Astrocyte (in vitro differentiated cells and primary cell): Measurements from ENCODE around the gene PIGB. TPM values are rescaled to one million over a fixed set of nuclear protein-coding genes. Genes with fewer than 3 reads are reported as not detected.
A peak's percentile ranks its signal among the peaks of the same experiment; 100 is the strongest.

ENCODE experiments used
- DNase-seq: peaks from one replicate; pipeline ENCODE4 v3.0.0-alpha.2; 2010; ENCODE audit warnings: low read depth
- FAIRE-seq: peaks from 2 replicates; lab custom pipeline; 2011; peaks lifted over from hg19 to GRCh38; lab: Jason Lieb, UNC
- H2AFZ ChIP-seq: 2 replicates; pipeline ENCODE4 v1.6.0; 2012; ENCODE audit warnings: low read depth, low read length, inconsistent platforms
- H3K27ac ChIP-seq: 2 replicates; pipeline ENCODE4 v1.5.1; 2011; ENCODE audit warnings: low read depth, low read length, inconsistent platforms
- H3K27me3 ChIP-seq: 2 replicates; pipeline ENCODE4 v1.6.0; 2011; ENCODE audit warnings: low read length, inconsistent platforms; ENCODE audit not compliant: insufficient read depth
- H3K36me3 ChIP-seq: 2 replicates; pipeline ENCODE4 v1.5.1; 2011; ENCODE audit warnings: low read length, inconsistent platforms; ENCODE audit not compliant: insufficient read depth
- H3K4me1 ChIP-seq: 2 replicates; pipeline ENCODE4 v1.5.1; 2011; ENCODE audit warnings: low read length, inconsistent platforms; ENCODE audit not compliant: insufficient read depth
- H3K4me2 ChIP-seq: 2 replicates; pipeline ENCODE4 v1.6.0; 2012; ENCODE audit warnings: low read length, inconsistent platforms
- H3K4me3 ChIP-seq: 2 replicates; pipeline ENCODE4 v1.5.1; 2011; ENCODE audit warnings: low read depth, mild to moderate bottlenecking, low read length, inconsistent platforms; ENCODE audit not compliant: insufficient read depth
- H3K79me2 ChIP-seq: 2 replicates; pipeline ENCODE4 v1.6.0; 2012; ENCODE audit warnings: mild to moderate bottlenecking, low read length, inconsistent platforms; ENCODE audit not compliant: insufficient read depth
- H3K9ac ChIP-seq: 2 replicates; pipeline ENCODE4 v1.6.0; 2012; ENCODE audit warnings: mild to moderate bottlenecking, low read length, inconsistent platforms
- H3K9me3 ChIP-seq: 2 replicates; pipeline ENCODE4 v1.5.1; 2012; ENCODE audit warnings: low read depth, mild to moderate bottlenecking, low read length, inconsistent platforms; ENCODE audit not compliant: insufficient read depth
- H4K20me1 ChIP-seq: 2 replicates; pipeline ENCODE4 v1.6.0; 2012; ENCODE audit warnings: low read length, inconsistent platforms; ENCODE audit not compliant: insufficient read depth
- H3K27ac Mint-ChIP-seq: one replicate; pipeline ENCODE4 v1.8.0; 2021; ENCODE audit warnings: mild to moderate bottlenecking, mixed read lengths; ENCODE audit not compliant: unreplicated experiment
- H3K27me3 Mint-ChIP-seq: one replicate; pipeline ENCODE4 v1.8.0; 2021; ENCODE audit warnings: low read depth, mixed read lengths; ENCODE audit not compliant: unreplicated experiment
- H3K36me3 Mint-ChIP-seq: one replicate; pipeline ENCODE4 v1.8.0; 2021; ENCODE audit warnings: low read depth, mixed read lengths; ENCODE audit not compliant: unreplicated experiment
- H3K4me1 Mint-ChIP-seq: one replicate; pipeline ENCODE4 v1.8.0; 2021; ENCODE audit warnings: low read depth, mixed read lengths; ENCODE audit not compliant: unreplicated experiment
- H3K4me3 Mint-ChIP-seq: one replicate; pipeline ENCODE4 v1.8.0; 2021; ENCODE audit warnings: mild to moderate bottlenecking, moderate library complexity, mixed read lengths; ENCODE audit not compliant: unreplicated experiment
- H3K9me3 Mint-ChIP-seq: one replicate; pipeline ENCODE4 v1.8.0; 2021; ENCODE audit warnings: mild to moderate bottlenecking, mixed read lengths; ENCODE audit not compliant: unreplicated experiment
- CTCF ChIP-seq: IDR thresholded peaks from 2 replicates; pipeline ENCODE4 v1.5.1; 2011; ENCODE audit warnings: low read depth, mild to moderate bottlenecking, inconsistent platforms, low read length, moderate library complexity; ENCODE audit not compliant: insufficient read depth
- EZH2 ChIP-seq: IDR thresholded peaks from 2 replicates; pipeline ENCODE4 v1.6.1; 2012; ENCODE audit warnings: mild to moderate bottlenecking, low read length, inconsistent platforms; ENCODE audit not compliant: insufficient read depth
- total RNA-seq: library from RNA; stranded (reverse); gene quantifications from 2 replicates; pipeline ENCODE4 v1.2.1, GENCODE V29; 2021

The PIGB gene
- total RNA-seq, 1 donor from 2014 or later, result 10.6 TPM

GRCh38 chr15:55320238-55320550 lies 1.2 kb downstream of the PIGB start:
- peaks cover 36% of the 10 kb centered on the region for H3K79me2 ChIP-seq
- H3K4me1 ChIP-seq, result peaks cover 15% of the 10 kb centered on the region
- no peaks in the 10 kb centered on the region for H4K20me1 ChIP-seq
- Mint-ChIP-seq H3K9me3 (peaks cover 2% of the 10 kb centered on the region), H3K4me1 (peaks cover 6% of the 10 kb centered on the region), H3K4me3 (peak overlapping the region; percentile 76), H3K27me3 (no peaks in the 10 kb centered on the region), H3K36me3 (peaks cover 2% of the 10 kb centered on the region), H3K27ac (no peak overlapping the region)
- no peak overlapping the region for H2AFZ ChIP-seq
- H3K4me3 ChIP-seq, result peak overlapping the region; percentile 12
- no peak overlapping the region for H3K9ac ChIP-seq
- no peaks in the 10 kb centered on the region for H3K27me3 ChIP-seq
- TF ChIP-seq EZH2 (no peak), CTCF (no peak)
- DNase-seq, result no peak
- peak overlapping the region; percentile 87 for H3K4me2 ChIP-seq
- no peak for FAIRE-seq
- H3K36me3 ChIP-seq, result no peaks in the 10 kb centered on the region
- H3K9me3 ChIP-seq, result no peaks in the 10 kb centered on the region
- H3K27ac ChIP-seq, result no peak overlapping the region

GRCh38 chr15:55320963-55321362 lies 1.9 kb downstream of the PIGB start:
- no peaks in the 10 kb centered on the region for H3K36me3 ChIP-seq
- H3K79me2 ChIP-seq, result peaks cover 33% of the 10 kb centered on the region
- no peaks in the 10 kb centered on the region for H3K27me3 Mint-ChIP-seq
- H3K27me3 ChIP-seq, result no peaks in the 10 kb centered on the region
- H2AFZ ChIP-seq, result no peak overlapping the region
- no peak for TF ChIP-seq CTCF
- no peaks in the 10 kb centered on the region for H4K20me1 ChIP-seq
- H3K9ac ChIP-seq, result no peak overlapping the region
- H3K4me3 ChIP-seq, result no peak overlapping the region
- H3K4me2 ChIP-seq, result no peak overlapping the region
- H3K36me3 Mint-ChIP-seq, result peaks cover 2% of the 10 kb centered on the region
- H3K4me1 Mint-ChIP-seq, result peaks cover 6% of the 10 kb centered on the region
- H3K27ac ChIP-seq, result no peak overlapping the region
- peaks cover 15% of the 10 kb centered on the region for H3K4me1 ChIP-seq
- peaks cover 2% of the 10 kb centered on the region for H3K9me3 Mint-ChIP-seq
- DNase-seq (no peak), FAIRE-seq (no peak)
- no peaks in the 10 kb centered on the region for H3K9me3 ChIP-seq
- no peak overlapping the region for H3K4me3 Mint-ChIP-seq
- H3K27ac Mint-ChIP-seq, result no peak overlapping the region

GRCh38 chr15:55322467-55322866 lies 3.4 kb downstream of the PIGB start:
- TF ChIP-seq EZH2 (no peak), CTCF (no peak)
- H3K4me1 Mint-ChIP-seq, result peaks cover 6% of the 10 kb centered on the region
- Histone ChIP-seq H3K9ac (no peak overlapping the region), H3K79me2 (peaks cover 25% of the 10 kb centered on the region), H3K4me3 (no peak overlapping the region), H3K36me3 (no peaks in the 10 kb centered on the region), H3K4me2 (no peak overlapping the region), H3K9me3 (no peaks in the 10 kb centered on the region), H3K27ac (no peak overlapping the region), H2AFZ (no peak overlapping the region), H3K4me1 (peaks cover 15% of the 10 kb centered on the region), H4K20me1 (no peaks in the 10 kb centered on the region), H3K27me3 (no peaks in the 10 kb centered on the region)
- no peak overlapping the region for H3K27ac Mint-ChIP-seq
- FAIRE-seq (no peak), DNase-seq (no peak)
- no peak overlapping the region for H3K4me3 Mint-ChIP-seq
- H3K27me3 Mint-ChIP-seq, result no peaks in the 10 kb centered on the region
- peaks cover 2% of the 10 kb centered on the region for H3K9me3 Mint-ChIP-seq
- peaks cover 2% of the 10 kb centered on the region for H3K36me3 Mint-ChIP-seq
